HG03159 (cell line): ENCODE results near the gene DDX11.
"Not testable (repeated sequence)": the region's sequence is repeated elsewhere in the genome, so short reads cannot be mapped to it uniquely, and the experiment has no call there.

Source experiments
- ATAC-seq: cut with Tn5 transposase; IDR thresholded peaks from one replicate; pipeline ENCODE4 v1.9.1; 2021; ENCODE audit warnings: mild to moderate bottlenecking, moderate library complexity; ENCODE audit not compliant: unreplicated experiment

The DDX11 gene

DNA sequence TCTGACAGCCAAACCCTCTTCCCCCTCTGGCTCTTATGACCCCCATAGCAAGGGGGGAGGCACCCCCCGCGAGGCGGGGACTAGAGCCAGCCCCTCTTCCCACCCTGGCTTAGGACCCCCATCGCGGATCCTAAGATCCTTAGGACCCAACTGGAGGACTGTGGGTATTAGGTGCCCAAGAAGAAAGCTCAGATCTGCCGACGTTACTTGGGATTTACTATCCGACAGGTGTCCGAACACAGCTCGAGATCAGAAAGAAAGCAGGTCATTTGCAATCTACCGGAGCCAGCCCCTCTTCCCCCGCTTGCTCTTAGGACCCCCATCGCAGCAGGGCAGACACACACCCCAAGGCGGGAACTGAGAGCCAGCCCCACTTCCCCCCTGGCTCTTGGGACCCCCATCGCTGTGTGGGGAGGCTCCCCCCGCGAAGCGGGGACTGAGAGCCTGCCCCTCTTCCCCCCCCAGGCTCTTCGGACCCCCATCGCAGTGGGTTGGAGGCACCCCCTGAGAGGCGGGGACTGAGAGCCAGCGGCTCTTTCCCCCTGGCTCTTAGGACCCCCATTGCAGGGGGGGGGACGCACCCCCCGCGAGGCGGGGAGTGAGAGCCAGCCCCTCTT is 46.8 kb downstream of the DDX11 start:
- ATAC-seq = no peak

GRCh38 chr12:31121022-31121728 is 47.5 kb downstream of the DDX11 start:
- ATAC-seq = not testable (repeated sequence)

GRCh38 chr12:31122481-31122880 is 48.8 kb downstream of the DDX11 start:
- no peak for ATAC-seq

- ATAC-seq = not testable (repeated sequence)
Observed at GRCh38 chr12:31124158-31124557, 50.5 kb downstream of the DDX11 start.

DNA sequence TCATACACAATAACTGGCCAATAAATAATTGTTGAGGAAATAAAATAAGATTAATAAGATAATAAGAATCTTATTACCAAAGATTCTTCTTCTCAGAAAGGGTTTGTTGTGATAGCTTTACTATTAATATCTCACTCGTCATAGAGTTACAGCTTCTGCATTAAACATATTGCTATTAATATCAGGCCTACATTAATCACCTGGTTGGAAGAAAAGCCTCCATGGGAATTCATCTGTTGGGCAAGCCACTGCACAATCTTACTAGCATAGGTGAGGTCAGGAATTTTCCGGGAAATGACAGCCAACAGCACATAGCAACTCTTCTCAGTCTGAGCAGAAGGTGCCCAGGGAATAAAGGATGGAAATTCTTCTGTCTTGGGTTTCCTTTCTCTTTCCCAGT is 51.5 kb downstream of the DDX11 start:
- ATAC-seq = not testable (repeated sequence)

DNA sequence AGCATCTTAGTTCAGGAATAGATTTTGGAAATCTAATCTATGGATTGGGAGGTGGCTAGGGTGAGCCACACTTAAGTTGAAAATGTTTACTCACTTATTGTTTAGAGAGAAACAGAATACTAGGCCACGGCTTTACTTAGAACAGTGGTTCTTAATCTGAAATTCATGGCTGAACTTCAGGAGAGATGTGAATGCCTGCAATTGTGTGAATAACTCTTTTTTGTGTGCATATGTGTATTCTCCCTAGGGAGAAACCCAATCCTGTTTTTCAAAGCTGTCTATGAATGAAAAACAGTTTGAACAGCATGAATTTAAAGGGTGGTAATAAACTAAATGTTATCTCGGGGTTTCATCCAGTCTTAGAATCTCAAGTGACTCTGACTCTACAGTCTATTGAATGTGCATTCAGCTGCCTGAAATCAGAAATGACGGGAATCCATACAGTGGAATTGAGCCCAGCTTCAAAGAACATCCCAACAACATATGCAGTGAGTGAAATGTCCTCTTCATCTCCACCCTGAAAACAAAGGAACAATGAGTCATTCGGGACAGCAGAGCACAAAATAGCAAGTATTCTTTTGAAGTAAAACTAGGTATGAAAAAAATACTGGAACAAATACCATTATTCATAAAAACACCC is 53.7 kb downstream of the DDX11 start:
- not testable (repeated sequence) for ATAC-seq

- ATAC-seq = not testable (repeated sequence)
Observed at GRCh38 chr12:31136581-31136980, 62.9 kb downstream of the DDX11 start.

DNA sequence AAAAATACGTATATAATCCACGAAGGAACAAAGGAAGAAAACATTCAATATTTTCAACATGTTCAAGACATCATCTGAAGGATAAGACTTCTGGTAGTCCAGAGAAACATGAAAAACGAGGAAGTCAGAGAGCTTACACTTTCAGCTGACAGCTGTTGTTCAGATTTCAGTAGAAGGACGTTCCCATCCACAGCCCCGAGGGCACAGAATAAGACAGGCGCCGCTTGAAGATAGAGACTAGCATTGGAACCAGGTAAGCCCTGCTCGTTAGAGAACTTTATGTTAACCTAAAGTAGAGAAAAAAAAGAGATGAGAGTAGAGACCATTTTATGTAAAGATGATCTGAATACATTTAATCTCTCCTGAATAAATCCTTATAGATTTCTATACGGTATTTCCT is 71.1 kb downstream of the DDX11 start:
- not testable (repeated sequence) for ATAC-seq

DNA sequence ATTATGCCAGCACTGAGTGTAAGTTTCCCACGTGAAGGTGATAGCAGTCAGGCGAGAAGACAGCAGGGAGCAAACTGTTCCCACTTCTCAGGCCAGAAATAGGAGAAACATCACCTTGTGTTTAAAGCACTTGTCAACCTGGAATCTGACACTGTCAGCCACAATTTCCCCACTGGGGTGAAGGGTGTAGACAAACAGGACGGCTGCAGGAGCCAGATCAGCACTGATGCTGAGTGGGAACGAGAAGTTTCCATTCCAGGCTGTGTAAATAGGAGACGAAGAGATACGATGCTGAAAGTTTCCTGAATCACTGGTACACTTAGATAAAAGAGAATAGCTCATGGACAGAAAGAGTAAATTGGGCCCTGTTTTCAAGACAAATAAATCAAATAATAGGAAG is 71.6 kb downstream of the DDX11 start:
- ATAC-seq = not testable (repeated sequence)

GRCh38 chr12:31147415-31147814 is 73.8 kb downstream of the DDX11 start:
- ATAC-seq = not testable (repeated sequence)

GRCh38 chr12:31150766-31151165 is 77.1 kb downstream of the DDX11 start:
- ATAC-seq = not testable (repeated sequence)
